ENCODE data around the gene CEACAM6.

The CEACAM6 gene

DNA sequence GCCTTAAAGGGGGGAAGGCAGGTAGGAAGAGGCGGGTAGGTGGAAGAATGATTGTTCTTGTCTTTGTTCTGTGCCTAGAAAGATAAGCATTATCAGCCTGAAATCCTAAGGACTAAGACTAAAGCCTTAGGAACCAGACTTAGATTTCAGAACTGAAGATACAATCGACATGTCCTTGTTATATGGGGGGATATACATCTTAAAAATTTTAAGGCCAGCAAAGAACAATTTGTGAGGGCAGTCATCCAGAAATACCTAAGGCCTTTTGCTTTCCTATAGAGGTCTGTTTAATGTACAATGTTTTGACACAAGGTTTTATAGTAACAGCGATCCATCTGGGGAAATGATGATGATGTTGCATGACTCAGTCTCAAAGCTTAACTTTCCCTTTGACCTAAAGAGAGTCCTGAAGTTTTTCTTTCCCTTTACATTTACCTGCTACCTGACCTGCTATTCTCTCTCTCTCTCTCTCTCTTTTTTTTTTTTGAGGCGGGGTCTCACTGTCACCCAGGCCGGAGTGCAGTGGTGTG, 20.2 kb upstream of the CEACAM6 start:
- no peak for TF ChIP-seq ZFX (IDR thresholded peaks at IDR 0.05; ENCODE audit: borderline replicate concordance)
- TF ChIP-seq, protein P1, sequence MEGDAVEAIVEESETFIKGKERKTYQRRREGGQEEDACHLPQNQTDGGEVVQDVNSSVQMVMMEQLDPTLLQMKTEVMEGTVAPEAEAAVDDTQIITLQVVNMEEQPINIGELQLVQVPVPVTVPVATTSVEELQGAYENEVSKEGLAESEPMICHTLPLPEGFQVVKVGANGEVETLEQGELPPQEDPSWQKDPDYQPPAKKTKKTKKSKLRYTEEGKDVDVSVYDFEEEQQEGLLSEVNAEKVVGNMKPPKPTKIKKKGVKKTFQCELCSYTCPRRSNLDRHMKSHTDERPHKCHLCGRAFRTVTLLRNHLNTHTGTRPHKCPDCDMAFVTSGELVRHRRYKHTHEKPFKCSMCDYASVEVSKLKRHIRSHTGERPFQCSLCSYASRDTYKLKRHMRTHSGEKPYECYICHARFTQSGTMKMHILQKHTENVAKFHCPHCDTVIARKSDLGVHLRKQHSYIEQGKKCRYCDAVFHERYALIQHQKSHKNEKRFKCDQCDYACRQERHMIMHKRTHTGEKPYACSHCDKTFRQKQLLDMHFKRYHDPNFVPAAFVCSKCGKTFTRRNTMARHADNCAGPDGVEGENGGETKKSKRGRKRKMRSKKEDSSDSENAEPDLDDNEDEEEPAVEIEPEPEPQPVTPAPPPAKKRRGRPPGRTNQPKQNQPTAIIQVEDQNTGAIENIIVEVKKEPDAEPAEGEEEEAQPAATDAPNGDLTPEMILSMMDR (IDR thresholded peaks at IDR 0.05), result no peak
- no peak overlapping the region for H3K27ac ChIP-seq

DNA sequence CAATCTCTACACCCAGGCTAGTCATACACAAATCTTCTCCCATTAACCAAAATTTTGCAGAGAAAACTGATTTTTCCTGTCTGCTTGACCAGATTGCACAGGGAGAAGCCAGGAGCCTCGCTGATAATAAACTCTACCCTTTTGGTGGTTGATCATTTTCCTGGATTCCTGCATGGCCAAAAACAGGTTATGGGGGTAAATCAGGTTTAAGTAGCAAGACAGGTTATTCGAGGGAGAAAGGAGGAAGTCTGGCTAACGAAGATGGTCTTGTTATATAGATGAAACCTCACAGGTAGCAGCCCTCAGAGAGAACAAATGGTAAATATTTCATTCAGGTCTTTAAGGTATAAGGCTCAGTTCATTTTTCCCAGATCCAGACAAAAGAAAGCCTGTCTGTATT, 16.0 kb upstream of the CEACAM6 start:
- no peak overlapping the region for H3K27ac ChIP-seq
- TF ChIP-seq, protein P1 (IDR thresholded peaks at IDR 0.05), result no peak
- TF ChIP-seq ZFX (IDR thresholded peaks at IDR 0.05; ENCODE audit: borderline replicate concordance), result no peak

DNA sequence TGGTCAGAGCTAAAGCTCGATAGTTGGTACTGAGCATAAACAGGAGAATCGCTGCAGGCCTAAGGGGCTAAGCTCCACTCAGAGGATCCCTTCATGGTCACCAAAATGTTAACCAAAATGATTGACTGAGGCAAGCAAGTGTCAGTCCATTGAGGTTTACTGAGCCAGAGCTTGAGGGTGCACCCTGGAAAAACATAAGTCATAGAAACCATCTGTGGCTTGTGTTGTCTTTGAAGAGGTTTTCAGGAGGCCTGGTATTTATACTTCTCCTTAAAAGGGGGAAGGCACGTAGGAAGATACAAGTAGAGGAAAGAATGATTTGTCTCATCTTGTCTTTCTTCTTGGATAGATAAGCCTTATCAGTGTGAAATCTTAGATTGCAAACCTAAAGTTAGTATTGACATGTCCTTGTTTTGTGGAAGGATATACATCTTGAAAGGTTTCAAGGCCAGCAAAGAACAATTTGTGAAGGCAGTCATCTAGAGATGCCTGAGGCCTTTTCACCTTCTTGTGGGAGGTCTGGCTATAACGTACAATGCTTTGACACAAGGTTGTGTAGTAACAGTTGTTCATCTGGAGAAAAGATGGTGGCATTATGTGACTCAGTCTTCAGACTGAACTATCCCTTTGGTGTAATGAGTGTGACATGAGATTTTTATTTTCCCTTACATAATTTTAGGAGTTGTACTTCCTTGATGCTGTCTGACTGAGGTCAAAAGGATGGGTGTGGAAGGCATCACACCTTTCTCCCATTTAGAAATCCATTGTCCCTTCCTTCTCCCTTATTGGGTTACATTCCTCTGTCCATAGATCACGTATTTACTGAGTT, 14.7 kb upstream of the CEACAM6 start:
- no peak overlapping the region for H3K27ac ChIP-seq
- no peak for TF ChIP-seq ZFX (IDR thresholded peaks at IDR 0.05; ENCODE audit: borderline replicate concordance)
- TF ChIP-seq, protein P1 (IDR thresholded peaks at IDR 0.05), result no peak

DNA sequence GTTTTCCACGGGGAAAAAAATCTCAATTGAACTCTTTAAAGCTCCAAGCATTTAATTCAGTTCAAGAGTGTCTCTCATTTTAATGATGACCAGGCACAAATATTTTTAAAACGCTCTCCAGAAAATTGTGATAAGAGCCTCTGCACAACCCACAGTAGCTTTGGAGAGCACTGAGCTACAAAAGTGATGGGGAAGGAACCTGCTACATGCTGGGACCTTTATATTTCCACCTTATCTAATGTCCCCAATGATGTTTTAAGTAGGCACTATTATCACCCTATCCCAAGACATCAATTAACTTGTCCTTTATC, 14.1 kb upstream of the CEACAM6 start:
- no peak overlapping the region for H3K27ac ChIP-seq
- TF ChIP-seq, protein P1 (IDR thresholded peaks at IDR 0.05), result no peak

DNA sequence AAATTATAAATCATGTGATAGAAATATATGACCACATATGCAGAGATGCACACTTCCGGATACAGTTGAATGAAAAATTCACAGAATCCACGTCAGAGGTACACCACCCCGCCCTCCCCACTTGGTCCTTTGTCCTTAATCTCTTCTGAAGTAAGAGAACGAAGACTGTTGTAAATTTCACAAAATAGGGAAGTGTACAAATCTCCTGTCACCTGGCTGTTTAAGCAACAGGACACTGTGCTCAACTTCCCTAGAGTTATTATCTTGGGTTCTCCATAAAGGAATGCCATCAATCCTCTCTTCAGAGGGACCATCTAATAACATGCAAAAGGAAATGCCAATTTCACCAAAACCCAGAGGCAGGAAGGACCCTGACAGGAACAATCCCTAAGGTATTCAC, 10.5 kb upstream of the CEACAM6 start:
- no peak for TF ChIP-seq ZFX (IDR thresholded peaks at IDR 0.05; ENCODE audit: borderline replicate concordance)
- TF ChIP-seq, protein P1 (IDR thresholded peaks at IDR 0.05), result no peak
- no peak overlapping the region for H3K27ac ChIP-seq

DNA sequence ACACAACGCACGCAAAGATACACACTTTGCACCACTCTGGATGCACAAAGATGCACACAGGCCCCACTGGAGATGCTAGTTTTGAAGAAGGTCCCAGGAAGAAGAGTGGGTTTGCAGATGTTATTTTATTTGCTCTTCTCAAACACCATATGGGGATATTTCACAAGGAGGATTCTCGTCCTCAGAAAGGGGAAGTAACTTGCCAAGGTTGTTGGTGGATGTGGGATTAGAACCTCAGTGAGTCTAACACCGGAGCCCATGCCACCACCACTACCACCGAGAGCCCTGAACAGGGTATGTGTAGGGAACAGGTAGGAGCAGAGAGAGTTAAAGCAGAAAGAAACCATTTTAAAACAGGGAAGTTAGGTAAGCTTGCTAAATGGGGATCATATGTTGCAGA, 9.6 kb upstream of the CEACAM6 start:
- no peak overlapping the region for H3K27ac ChIP-seq
- TF ChIP-seq ZFX (IDR thresholded peaks at IDR 0.05; ENCODE audit: borderline replicate concordance), result no peak
- TF ChIP-seq, protein P1 (IDR thresholded peaks at IDR 0.05), result no peak

DNA sequence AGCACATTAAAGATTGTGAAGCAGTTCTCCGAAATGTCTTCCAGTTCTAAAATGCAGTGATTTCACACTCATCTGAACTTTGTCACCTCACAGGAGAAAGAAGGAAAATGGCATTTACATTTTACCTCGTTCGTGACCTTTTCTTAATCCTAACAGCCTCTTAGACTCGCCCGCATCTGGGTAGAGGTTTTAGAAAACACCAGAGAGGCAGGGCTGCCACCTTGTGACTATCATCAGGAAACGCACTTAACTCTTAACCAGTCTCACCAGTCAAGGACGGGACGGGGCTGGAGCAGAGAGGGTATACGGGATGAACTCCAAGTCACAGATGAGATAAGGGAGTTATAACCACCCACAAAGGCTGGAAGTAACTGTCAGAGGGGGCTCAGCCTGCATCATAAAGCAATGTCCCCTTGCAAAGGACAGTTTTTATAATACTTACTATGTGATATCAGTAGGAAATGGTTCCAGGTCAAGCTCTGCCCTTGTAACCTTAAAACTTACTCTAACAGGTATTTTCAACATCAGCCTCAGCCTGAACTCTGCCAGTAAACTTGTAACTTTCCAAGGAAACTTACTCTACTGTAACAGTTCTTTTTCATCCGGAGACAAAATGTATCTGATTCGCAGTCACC, 8.6 kb upstream of the CEACAM6 start:
- TF ChIP-seq ZFX (IDR thresholded peaks at IDR 0.05; ENCODE audit: borderline replicate concordance), result no peak
- TF ChIP-seq, protein P1 (IDR thresholded peaks at IDR 0.05), result peak; percentile 81
- no peak overlapping the region for H3K27ac ChIP-seq
